AG09319 (cell line): ENCODE results near the gene NKAPL.

ENCODE experiments used
- DNase-seq: peaks from one replicate; pipeline ENCODE4 v3.0.0-alpha.2; 2010; ENCODE audit warnings: low read depth; ENCODE audit errors: extremely low read depth
- CTCF ChIP-seq: IDR thresholded peaks from 2 replicates; pipeline ENCODE4 v1.5.1; 2011; ENCODE audit warnings: low read depth, mild to moderate bottlenecking, inconsistent platforms, low read length, moderate library complexity

NKAPL gene

GRCh38 chr6:28250747-28251146, 8.3 kb upstream of the NKAPL start:
- no peak for DNase-seq
- no peak for TF ChIP-seq CTCF

GRCh38 chr6:28251661-28252008, 7.5 kb upstream of the NKAPL start:
- no peak for DNase-seq
- no peak for TF ChIP-seq CTCF

- TF ChIP-seq CTCF, result no peak
Measured at GRCh38 chr6:28252009-28252975, 6.8 kb upstream of the NKAPL start, which contains the start of gene ZKSCAN4. Gene ZKSCAN4 (minus strand): TSS chr6:28252269. CDS start chr6:28251980, 289 bp downstream.

GRCh38 chr6:28254121-28254519, 5.0 kb upstream of the NKAPL start:
- DNase-seq, result no peak
- TF ChIP-seq CTCF, result no peak

More at GRCh38 chr6:28252009-28252975, 6.8 kb upstream of the NKAPL start, which contains the start of gene ZKSCAN4:
- peak; percentile 82 for DNase-seq

GRCh38 chr6:28257042-28257441, 2.1 kb upstream of the NKAPL start:
- no peak for TF ChIP-seq CTCF
- DNase-seq, result no peak

- no peak for TF ChIP-seq CTCF
- DNase-seq, result no peak
Measured at GRCh38 chr6:28263922-28264321, 4.8 kb downstream of the NKAPL start.

GRCh38 chr6:28264834-28265401, 5.8 kb downstream of the NKAPL start:
- TF ChIP-seq CTCF, result no peak
- DNase-seq, result no peak
